ENCODE data around the gene AIRE. TPM values are rescaled to one million over a fixed set of nuclear protein-coding genes. Genes with fewer than 3 reads are reported as not detected.
A peak's percentile ranks its signal among the peaks of the same experiment; 100 is the strongest.
"Not testable (repeated sequence)": the region's sequence is repeated elsewhere in the genome, so short reads cannot be mapped to it uniquely, and the experiment has no call there.

AIRE gene
- total and polyA plus RNA-seq, 8 donors = 0.06 to 0.21 (median 0.09) TPM; not detected in 2

- TF ChIP-seq CTCF (IDR thresholded peaks at IDR 0.05) = no peak
- peaks cover 0 to 6% of the 10 kb centered on the region in 2 donors for H3K4me1 ChIP-seq
- no peak overlapping the region for H3K4me3 ChIP-seq
- DNase-seq (peak in 1 of 4 donors; percentile 53), ATAC-seq (no peak)
- no peaks in the 10 kb centered on the region for H3K9me3 ChIP-seq
- H3K36me3 ChIP-seq = no peaks in the 10 kb centered on the region
- no peak overlapping the region for H3K27ac ChIP-seq
- intact Hi-C loops (cut with DNase I) = no loop called here
- peaks cover 7 to 25% of the 10 kb centered on the region in 2 donors for H3K27me3 ChIP-seq
Measured at GRCh38 chr21:44281801-44282200, 3.9 kb upstream of the AIRE start.

GRCh38 chr21:44282370-44282769 lies 3.3 kb upstream of the AIRE start:
- no peak for TF ChIP-seq CTCF (IDR thresholded peaks at IDR 0.05)
- H3K9me3 ChIP-seq = no peaks in the 10 kb centered on the region
- H3K36me3 ChIP-seq = no peaks in the 10 kb centered on the region
- no peak overlapping the region for H3K27ac ChIP-seq
- ATAC-seq = no peak
- peaks cover 7 to 30% of the 10 kb centered on the region in 2 donors for H3K27me3 ChIP-seq
- intact Hi-C loops (cut with DNase I) = no loop called here
- DNase-seq = peak in 1 of 4 donors; percentile 54
- peaks cover 0 to 6% of the 10 kb centered on the region in 2 donors for H3K4me1 ChIP-seq
- no peak overlapping the region for H3K4me3 ChIP-seq

- H3K9me3 ChIP-seq; H3K36me3 ChIP-seq; H3K27ac ChIP-seq; ATAC-seq; intact Hi-C loops (cut with DNase I); H3K4me1 ChIP-seq; H3K4me3 ChIP-seq; DNase-seq: not testable (repeated sequence)
- H3K27me3 ChIP-seq = peaks cover 7 to 39% of the 10 kb centered on the region in 2 donors
Measured at GRCh38 chr21:44283211-44283785, 2.4 kb upstream of the AIRE start.

- H3K4me3 ChIP-seq = no peak overlapping the region
- no peak overlapping the region for H3K27ac ChIP-seq
- DNase-seq (peak in 1 of 4 donors; percentile 64), ATAC-seq (no peak)
- peaks cover 0 to 6% of the 10 kb centered on the region in 2 donors for H3K4me1 ChIP-seq
- H3K9me3 ChIP-seq = no peaks in the 10 kb centered on the region
- TF ChIP-seq CTCF (IDR thresholded peaks at IDR 0.05) = no peak
- peaks cover 7 to 39% of the 10 kb centered on the region in 2 donors for H3K27me3 ChIP-seq
- H3K36me3 ChIP-seq = no peaks in the 10 kb centered on the region
- intact Hi-C loops (cut with DNase I) = no loop called here
Measured at GRCh38 chr21:44283948-44284347, 1.7 kb upstream of the AIRE start.

GRCh38 chr21:44286086-44286715 lies 525 bp downstream of the AIRE start:
- H3K9me3 ChIP-seq = no peaks in the 10 kb centered on the region
- no peak overlapping the region for H3K27ac ChIP-seq
- intact Hi-C loops (cut with DNase I) = no loop called here
- no peaks in the 10 kb centered on the region for H3K36me3 ChIP-seq
- peaks cover 7 to 39% of the 10 kb centered on the region in 2 donors for H3K27me3 ChIP-seq
- no peak overlapping the region for H3K4me3 ChIP-seq
- ATAC-seq (no peak), DNase-seq (peak in 1 of 4 donors; percentile 60)
- peaks cover 0 to 6% of the 10 kb centered on the region in 2 donors for H3K4me1 ChIP-seq
- no peak for TF ChIP-seq CTCF (IDR thresholded peaks at IDR 0.05)
